ENCODE data around the gene RAF1.

GRCh38 chr3:12643010-12643380 is 20.9 kb downstream of the RAF1 start:
- TF ChIP-seq CTCF (IDR thresholded peaks at IDR 0.05): no peak
- no peak for TF ChIP-seq REST (IDR thresholded peaks at IDR 0.05; ENCODE audit: insufficient read depth in 1 of 2, low read depth in 2 of 2, low read length in 1 of 2)
- no peak for TF ChIP-seq POLR2AphosphoS5 (IDR thresholded peaks at IDR 0.05; ENCODE audit: low read depth, low read length)
- no peak for TF ChIP-seq TCF7L2 (IDR thresholded peaks at IDR 0.05; ENCODE audit: low read depth, low read length)
- no peak for TF ChIP-seq SIN3A (IDR thresholded peaks at IDR 0.05; ENCODE audit: borderline replicate concordance, insufficient read depth, low read depth, low read length)
